Esophagus muscularis mucosa (tissue), 4 donors: ENCODE measurements around the gene BPIFB2.

Experiments
- CTCF ChIP-seq, 3 experiments: fragments of 200-600 bp in 2 of 3; fragments of 450-650 bp in 1 of 3; sonication (generic) in 2 of 3; IDR thresholded peaks; one replicate each; pipeline ENCODE4 v1.5.1; 2017 to 2019; ENCODE audit warnings: antibody characterized with exemption in 3 of 3, mild to moderate bottlenecking in 2 of 3, moderate library complexity in 1 of 3
- EP300 ChIP-seq: sonication (generic); formaldehyde crosslinking; IDR thresholded peaks from one replicate; pipeline ENCODE4 v1.6.1; 2017; ENCODE audit warnings: antibody characterized with exemption
- POLR2A ChIP-seq: fragments of 450-650 bp; IDR thresholded peaks from one replicate; pipeline ENCODE4 v1.6.1; 2017; ENCODE audit warnings: antibody characterized with exemption, moderate library complexity, mild to moderate bottlenecking, low read depth
- POLR2AphosphoS5 ChIP-seq, 2 donors: sonication (generic); formaldehyde crosslinking; IDR thresholded peaks; one replicate each; pipeline ENCODE4 v1.6.1; 2017; ENCODE audit warnings: antibody characterized with exemption in 2 of 2

GRCh38 chr20:33043731-33044181 lies 36.3 kb downstream of the BPIFB2 start:
- TF ChIP-seq POLR2AphosphoS5 (IDR thresholded peaks at IDR 0.05) (no peak), CTCF (IDR thresholded peaks at IDR 0.05) (no peak), POLR2A (no peak), EP300 (no peak)
